NCI-H748 (cell line): ENCODE measurements around the gene MGME1.
"Not testable (repeated sequence)": the region's sequence is repeated elsewhere in the genome, so short reads cannot be mapped to it uniquely, and the experiment has no call there.

Source experiments
- DNase-seq: peaks from one replicate; lab custom pipeline; 2025; ENCODE audit not compliant: unreplicated experiment; lab: John Stamatoyannopoulos, UW

MGME1 gene

DNA sequence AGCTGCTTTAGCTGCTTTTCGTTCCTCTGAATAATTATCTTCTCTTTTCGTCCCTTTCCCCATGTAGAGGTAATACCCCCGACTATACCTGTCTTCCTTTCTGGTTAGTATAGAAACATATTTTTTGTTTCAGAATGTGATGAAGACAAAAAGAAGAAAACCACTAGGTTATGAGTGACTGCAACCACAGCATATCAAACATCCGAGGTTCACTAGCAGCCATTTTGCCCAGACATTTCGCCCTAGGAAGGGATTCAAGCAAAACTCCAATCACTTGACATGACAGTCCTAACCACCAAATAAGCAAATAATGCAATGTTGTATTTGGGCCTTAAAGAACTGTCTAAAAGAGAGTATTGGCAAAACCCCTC lies 9.6 kb upstream of the MGME1 start:
- no peak for DNase-seq

DNA sequence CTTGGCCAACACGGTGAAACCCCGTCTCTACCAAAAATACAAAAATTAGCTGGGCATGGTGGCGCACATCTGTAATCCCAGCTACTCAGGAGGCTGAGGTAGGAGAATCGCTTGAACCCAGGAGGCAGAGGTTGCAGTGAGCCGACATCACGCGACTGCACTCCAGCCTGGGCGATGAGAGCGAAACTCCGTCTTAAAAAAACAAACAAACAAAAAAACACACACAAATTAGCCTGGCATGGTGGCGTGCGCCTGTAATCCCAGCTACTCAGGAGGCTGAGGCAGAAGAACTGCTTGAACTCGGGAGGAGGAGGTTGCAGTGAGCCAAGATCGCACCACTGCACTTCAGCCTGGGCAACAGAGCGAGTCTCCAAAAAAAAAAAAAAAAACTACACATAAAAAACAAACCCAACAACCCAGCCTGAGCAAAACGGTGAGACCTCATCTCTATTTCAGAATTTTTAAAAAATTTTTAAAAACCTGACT lies 8.4 kb upstream of the MGME1 start:
- not testable (repeated sequence) for DNase-seq

DNA sequence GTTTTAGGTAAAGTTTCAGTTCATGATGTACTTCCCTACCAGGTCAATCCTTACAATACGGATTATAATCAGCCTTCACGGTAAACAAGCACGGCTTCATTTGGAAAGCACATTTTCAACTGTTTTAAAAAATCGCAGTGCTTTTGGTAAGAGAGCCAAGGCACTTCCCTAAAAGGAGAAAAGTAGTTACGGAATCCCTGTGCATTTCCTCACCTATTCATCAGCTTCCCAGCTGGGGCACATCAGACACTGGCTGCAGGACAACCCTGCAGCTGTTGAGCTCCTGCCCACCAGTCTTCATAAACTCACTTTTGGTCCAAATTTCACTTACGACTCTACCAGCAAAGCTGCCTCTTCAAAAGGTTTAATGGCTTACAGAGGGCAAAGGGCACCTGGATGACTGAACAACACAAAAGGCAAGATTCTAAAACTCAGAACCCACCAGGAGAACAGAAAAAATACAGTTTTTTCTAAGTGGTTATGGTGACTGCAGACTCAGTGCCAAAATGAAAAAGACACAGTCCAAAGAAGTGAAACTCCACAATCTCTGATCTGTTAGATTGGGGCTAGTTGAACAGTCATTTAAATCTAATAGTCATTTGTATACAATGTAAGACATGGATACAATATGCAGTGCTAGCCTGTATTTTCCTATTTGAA lies 7.8 kb upstream of the MGME1 start:
- DNase-seq: no peak

DNA sequence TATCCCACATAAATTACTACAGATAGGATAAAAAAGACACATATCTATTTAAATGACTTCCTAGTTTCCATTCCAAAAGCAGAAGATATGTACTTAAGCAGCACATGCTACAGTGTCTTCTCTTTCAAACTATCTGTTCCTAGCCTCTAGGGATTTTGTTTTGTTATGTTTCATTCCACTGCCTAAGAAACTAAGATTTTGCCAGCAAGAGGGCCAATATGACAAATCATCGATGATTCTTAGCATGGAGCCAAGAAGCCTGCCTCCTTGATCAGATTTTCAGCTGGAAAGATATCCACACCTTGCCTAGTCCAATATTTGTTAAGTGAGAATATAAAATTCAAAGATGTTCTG lies 7.3 kb upstream of the MGME1 start:
- DNase-seq: no peak

DNA sequence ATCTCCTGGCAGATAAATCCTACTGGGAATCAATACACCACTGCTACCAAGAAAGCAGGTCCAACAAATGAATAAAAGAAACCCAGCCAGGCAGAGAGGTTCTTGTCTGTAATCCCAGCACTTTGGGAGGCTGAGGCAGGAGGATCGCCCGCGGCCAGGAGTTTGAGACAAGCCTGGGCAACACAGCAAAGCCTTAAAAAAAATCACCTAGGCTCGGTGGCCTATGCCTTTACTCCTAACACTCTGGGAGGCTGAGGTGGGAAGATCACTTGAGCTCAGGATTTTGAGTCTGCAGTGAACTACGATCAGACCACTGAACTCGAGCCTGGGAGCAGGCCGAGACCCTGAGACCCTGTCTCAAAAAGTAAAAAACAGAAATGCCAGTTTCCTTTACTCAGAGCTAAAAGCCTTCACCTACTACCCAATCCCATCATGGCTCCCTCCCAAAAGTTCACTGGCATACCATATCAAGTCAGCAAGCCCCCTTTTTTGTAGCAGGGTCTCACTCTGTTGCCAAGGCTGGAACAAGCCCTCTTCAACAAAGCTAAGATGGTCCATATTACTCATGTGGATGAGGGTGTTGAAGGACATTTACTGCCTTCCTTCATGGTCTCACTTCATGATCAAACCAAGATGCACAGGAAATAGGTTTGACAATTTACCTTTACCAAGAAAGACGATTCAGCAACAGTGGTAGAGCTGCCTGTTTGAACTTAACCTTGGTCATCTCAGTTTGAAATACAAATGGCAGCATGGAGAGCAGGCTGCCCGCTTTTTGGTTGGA lies 5.5 kb upstream of the MGME1 start:
- no peak for DNase-seq

DNA sequence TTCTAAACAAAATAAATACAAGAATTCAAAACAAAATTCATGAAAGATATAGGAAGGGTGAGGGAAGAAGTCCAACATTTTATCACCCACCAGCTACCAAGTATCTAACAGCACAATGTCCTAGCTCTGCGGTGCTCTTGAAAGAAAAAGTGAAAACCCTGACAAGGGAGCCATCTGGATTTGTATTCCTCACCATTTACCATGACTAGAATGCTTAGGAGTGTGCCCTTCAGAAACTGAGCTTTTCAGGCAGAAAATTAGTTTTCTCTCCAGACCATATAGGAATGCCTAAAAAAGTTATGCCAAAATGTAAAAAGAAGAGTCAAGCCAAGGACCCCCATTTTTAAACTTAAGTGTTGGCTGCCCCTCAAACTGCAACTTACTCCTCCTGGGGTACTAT lies 4.7 kb upstream of the MGME1 start:
- no peak for DNase-seq

DNA sequence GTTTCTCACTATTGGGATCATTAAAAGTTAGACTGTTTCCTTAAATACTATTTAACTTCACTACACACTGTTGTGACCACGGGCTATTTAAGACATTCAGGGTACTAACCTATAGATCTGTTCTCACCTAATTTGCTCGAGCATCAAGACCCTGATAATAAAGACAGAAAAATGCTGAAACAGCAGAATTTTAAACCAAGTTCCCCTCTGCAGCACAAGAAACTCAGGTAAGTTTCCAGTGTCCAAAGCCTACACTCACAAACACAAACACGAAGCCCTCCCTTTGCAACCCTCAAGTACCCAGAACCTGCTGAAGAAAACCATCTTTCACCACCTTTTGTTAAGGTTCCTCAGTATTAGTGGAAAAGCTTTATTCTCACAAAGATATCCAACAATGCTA lies 4.2 kb upstream of the MGME1 start:
- no peak for DNase-seq

DNA sequence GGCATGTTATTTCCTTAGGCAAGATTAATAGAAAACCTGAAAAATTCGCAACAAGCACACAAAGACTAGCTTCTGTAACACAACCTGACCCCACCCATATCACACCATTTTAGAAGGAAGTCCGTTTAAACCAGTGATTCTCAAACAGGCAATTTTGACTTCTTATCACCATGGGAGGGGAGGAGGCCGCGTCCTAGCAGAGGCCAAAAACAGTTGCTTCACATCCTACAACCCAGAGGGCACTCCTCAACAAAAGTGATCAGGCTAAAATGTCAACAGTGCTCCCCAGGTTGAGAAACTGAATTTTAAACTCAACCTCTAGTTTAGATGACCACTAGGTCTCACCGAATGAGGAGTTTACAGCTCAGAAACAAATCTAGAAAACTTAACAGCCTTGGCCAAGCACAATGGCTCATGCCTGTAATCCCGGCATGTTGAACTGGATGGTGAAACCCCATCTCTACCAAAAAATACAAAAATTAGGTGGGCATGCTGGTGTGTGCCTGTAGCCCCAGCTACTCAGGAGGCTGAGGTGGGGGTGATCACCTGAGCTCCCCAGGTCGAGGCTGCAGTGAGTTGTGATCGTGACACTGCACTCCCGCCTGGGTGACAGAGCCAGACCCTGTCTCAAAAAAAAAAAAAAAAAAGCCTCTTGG lies 3.6 kb upstream of the MGME1 start:
- no peak for DNase-seq

DNA sequence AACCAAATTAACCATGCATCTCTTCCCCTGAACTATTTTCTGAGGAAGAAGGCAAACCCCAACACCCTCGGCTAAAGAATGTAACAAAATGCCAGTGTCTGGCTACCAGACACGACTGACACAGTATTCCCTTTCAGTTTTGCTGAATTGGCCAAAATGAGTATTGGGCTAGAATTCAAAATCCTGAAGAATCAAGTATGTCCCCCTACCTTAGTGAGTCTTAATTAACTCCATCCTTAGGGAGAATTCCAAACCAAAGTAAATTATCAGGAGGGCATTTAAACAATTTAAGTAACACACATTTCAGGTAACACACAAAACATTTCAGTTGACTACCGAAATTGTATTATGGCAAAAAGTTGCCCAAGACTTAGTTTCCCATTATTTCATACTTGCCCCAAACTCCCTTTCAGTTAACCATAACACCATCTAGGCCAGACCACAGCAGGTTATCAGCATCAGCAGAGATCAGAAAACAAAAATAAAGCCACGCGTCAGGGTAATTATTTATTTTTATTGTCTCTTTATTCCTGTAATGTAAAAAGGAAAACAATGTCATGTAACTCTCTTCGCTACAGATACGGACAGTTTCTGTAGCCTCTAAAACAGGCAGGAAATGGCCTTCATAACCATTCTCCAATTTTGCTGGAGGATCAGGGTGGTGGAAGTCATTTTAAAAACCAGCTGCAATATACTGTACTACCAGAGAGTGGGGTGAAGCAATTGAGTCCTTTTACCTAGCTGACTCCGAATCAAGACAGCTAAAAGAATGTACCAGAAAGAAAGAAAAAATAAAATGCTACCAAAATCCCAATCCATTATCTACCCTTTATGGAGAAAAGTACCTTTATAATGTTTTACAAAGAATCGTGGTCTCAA lies 2.1 kb upstream of the MGME1 start:
- peak; percentile 47 for DNase-seq

DNA sequence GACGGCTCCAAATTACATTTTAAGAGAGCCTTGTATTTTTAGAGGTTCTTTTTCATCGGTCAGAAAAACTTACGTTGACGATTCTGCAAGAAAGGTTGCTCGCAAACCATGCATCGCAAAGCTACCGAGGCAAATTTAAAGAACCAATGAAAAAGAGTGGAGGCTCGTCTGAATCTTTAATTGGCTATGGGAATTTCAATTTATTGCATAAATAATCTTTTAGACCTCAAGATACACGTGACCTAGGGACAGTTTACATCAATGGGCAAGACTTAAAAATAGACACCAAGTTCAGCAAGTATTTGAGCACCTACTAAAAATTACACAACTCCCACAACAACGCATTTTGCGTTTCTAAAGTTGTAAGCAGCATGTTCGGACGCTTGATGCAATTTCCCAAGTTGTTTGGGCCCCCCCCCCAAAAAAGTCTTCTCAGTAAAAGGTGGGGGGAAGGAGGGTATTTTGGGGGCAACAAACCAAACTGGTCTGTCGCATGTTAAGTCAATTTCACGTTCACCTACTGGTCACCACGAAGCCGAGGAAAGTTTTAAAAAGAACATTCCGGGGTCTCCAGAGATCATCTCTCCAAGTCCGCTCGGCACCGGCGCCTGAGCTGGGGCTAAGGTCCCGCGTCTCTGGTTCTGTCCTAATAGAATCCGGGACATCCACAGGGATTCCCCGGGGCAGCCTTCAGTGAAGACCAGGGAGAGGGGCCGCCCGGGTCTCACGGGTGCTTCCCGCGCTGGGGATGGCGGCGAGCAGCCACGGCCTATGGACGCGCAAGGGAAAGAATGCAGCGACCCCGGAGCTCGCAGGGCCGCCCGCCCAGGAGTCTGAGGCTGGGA lies 1.1 kb upstream of the MGME1 start:
- peak; percentile 57 for DNase-seq

DNA sequence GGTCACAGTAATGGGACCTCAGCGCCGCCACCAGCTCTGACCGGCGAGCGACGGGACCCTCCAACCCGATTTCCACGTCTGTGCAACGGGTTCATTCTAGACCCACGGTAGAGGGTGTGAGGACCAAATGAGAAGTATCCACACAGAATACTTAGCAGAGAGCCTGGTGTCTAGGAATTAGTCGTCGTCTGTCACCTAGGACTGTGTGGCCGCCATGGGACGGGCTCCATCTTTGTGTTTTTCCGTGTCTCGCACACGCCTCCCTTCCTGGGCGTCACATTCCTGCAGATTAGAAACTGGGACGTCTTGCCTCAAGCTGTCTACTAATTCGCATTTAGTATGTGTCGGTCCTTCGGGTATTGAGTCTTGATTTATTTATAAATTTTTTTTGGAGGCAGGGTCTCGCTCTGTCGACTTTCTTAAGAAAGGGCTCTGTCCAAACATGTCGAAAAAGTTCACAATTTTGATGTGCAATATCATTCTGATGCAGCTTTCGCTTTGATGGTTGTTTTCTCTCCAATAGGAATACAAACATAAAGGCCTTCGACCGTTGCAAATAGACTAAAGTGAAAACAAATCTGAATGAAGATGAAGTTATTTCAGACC lies 563 bp downstream of the MGME1 start:
- DNase-seq: peak; percentile 62

DNA sequence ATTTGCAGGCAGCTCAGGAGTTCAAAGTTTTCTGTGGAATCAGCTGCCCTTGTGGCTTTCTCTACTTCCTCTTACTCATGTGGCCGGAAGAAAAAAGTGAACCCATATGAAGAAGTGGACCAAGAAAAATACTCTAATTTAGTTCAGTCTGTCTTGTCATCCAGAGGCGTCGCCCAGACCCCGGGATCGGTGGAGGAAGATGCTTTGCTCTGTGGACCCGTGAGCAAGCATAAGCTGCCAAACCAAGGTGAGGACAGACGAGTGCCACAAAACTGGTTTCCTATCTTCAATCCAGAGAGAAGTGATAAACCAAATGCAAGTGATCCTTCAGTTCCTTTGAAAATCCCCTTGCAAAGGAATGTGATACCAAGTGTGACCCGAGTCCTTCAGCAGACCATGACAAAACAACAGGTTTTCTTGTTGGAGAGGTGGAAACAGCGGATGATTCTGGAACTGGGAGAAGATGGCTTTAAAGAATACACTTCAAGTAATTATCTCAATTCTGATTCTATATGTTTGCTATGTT lies 1.1 kb downstream of the MGME1 start:
- peak; percentile 49 for DNase-seq

DNA sequence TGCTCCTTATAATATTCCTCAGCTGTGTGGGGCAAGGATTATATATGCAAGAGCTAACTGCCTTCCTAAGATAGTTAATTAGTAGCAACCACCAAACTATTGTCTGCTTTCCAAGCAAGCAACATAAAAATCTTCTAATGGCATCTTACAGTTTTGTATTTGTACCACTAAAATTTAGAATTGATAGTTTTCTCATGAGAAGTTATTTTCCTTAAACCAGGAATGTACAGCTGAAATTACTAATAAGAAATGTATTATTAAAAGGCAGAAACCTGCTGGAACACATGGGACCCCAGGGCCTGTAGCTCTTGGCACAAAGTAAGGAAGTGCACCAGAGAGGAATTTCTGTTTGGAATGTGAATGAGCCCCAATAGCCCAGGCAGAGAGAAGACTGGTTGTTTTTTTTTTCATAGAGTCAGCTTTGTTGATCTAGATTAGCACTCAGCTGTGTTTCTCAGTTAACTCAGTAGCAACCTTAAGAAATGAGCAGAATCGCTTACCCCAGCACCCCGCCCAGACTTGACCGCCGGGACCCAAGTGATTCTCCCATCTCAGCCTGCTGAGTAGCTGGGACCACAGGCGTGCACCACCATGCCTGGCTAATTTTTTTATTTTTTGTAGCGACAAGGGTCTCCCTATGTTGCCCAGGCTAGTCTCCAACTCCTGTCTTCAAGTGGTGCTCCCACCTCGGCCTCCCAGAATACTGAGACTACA lies 2.6 kb downstream of the MGME1 start:
- no peak for DNase-seq

DNA sequence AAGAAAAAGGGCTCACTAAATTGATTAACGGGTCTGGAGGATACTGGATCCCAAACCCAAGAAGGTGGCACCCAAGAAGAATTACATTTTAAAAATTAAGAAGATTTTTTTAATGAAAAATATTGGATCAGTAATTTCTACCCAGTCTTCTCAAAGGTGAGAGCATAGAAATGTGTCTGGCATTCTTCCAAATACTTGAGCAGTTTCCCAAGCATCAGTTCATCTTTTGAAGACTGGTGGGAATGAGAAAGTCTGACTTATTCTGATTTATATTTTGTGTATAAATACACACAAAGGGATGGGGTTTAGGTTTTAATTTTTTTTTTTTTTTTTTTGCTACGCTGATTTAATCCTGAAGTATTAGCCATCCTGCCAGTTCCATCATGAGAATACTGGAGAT lies 3.3 kb downstream of the MGME1 start:
- peak; percentile 15 for DNase-seq

DNA sequence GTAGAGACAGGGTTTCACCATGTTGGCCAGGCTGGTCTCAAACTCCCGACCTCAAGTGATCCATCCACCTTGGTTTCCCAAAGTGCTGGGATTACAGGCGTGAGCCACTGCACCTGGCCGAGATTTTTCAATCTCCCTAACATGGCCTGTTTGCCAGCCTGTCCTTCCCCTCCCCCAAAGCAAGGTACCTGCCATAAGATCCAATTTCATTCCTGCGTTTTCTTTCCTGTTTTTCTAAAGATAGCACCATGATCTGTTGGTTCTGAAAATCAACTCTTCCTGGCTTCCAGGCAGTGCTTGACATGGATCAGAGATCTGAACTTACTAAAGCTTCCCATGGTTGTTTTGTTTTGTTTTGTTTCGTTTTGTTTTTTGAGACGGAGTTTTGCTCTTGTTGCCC lies 7.5 kb downstream of the MGME1 start:
- DNase-seq: no peak

DNA sequence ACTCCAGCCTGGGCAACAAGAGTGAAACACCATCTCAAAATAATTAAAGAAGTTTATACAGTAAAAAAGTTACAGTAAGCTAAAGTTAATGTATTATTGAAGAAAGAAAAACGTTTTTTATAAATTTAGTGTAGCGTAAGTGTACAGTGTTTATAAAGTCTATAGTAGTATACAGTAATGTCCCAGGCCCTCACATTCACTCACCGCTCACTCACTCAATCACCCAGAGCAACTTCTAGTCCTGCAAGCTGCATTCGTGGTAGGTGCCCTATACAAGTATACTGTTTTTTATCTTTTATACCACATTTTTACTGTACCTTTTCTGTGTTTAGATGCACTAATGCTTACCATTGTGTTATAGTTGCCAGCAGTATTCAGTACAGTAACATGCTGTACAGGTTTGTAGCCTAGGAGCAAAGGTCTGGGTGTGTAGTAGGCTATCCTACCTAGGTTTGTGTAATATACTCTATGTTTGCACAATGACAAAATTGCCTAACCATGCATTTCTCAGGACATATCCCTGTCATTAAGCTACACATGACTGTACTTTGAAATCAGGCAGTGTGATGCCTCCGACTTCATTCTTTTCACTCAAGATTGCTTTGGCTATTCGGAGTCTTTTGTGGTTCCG lies 16.7 kb downstream of the MGME1 start:
- DNase-seq: no peak

DNA sequence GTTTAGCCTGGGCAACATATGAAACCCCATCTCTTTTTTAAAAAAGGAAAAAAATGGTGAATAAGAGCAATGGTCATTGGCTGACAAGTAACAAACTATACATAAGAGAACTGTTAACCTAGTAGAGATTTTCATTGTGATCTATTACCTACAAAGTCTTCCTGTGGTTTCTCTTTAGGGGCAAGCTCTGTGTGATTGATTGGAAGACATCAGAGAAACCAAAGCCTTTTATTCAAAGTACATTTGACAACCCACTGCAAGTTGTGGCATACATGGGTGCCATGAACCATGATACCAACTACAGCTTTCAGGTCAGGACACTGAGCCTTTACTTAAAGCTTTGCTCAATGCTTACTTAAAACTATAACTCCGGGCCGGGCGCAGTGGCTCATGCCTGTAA lies 19.2 kb downstream of the MGME1 start:
- no peak for DNase-seq

DNA sequence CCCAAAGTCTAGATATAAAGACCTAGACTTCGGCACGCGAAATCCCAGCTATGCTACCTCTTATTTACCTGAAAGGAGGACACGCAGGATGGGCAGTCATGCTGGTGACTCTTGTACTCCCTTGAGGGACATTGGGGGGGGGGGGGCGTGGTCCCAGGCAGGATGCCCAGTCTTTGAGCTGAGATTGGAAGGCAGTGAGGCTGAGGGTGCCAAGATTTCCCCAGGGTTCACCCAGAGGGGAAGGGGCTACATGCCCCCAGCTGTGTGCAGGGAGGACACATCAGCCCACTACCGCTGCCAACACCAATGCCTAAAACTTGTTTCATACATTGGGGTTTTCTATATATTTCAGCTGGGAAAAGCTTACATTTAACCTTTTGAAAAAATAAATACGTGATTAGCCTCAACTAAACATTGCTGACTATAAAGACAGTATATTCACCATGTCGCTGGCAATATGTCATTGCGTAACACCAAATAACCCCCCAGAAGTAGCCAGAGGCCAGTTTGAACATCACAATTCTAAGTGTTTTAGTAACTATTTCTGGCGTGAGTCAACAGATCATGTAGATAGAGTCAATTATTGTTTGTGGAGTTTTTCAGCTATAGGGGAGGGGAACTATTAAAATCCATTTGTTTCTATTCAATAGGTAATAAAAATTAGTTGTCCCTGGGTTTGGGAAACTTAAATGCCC lies 21.6 kb downstream of the MGME1 start:
- DNase-seq: no peak
